IPS-18c (cell line): ENCODE results near the gene STUM.

ENCODE experiments used
- H3K4me3 ChIP-seq: 2 replicates; pipeline ENCODE4 v1.7.0; 2013; ENCODE audit warnings: low read depth, mild to moderate bottlenecking, low read length, moderate library complexity; ENCODE audit not compliant: insufficient read depth
- H3K9me3 ChIP-seq: one replicate; pipeline ENCODE4 v1.6.1; 2013; ENCODE audit warnings: mild to moderate bottlenecking, low read length, moderate library complexity; ENCODE audit not compliant: control insufficient read depth, insufficient read depth

The STUM gene

DNA sequence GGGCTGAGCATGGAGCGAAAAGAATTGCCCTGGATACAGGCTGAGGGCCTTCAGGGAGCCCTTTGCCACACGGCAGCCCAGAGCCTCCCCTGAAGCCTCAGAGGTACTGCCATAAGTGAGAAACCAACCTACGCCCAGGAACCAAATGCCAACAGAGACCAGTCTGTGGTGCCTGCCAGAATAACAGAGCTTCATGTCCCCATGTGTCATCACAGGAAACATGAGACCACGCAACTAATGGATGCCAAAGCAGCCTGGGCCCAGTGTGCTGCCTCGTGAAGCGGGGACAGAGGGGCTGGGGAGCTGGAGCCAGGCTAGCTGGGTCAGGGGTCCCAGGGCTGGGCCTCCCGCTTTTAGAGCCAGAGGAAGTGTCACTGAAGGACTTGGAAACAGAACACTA, 18.7 kb upstream of the STUM start:
- Histone ChIP-seq H3K9me3 (no peaks in the 10 kb centered on the region), H3K4me3 (no peak overlapping the region)

DNA sequence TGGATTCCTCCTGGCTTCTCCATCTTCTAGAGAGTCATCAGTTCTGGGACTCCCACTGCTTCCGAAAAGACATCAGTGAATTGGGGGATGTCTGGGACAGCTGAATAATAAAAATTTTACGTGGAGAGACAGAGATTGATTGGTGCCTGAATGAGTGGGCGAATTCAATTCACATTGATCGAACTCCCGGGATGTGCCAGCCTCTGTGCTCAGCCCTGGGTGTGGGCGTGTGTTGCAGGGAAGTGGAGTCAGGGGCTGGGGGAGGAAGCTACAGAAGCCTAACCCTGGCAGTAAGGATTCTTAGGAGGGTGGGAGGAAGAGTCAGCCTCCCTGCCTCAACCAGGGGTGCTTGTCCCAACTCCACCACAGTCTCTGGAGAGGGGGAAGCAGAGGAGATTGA, 18.0 kb upstream of the STUM start:
- H3K9me3 ChIP-seq = no peaks in the 10 kb centered on the region
- no peak overlapping the region for H3K4me3 ChIP-seq

DNA sequence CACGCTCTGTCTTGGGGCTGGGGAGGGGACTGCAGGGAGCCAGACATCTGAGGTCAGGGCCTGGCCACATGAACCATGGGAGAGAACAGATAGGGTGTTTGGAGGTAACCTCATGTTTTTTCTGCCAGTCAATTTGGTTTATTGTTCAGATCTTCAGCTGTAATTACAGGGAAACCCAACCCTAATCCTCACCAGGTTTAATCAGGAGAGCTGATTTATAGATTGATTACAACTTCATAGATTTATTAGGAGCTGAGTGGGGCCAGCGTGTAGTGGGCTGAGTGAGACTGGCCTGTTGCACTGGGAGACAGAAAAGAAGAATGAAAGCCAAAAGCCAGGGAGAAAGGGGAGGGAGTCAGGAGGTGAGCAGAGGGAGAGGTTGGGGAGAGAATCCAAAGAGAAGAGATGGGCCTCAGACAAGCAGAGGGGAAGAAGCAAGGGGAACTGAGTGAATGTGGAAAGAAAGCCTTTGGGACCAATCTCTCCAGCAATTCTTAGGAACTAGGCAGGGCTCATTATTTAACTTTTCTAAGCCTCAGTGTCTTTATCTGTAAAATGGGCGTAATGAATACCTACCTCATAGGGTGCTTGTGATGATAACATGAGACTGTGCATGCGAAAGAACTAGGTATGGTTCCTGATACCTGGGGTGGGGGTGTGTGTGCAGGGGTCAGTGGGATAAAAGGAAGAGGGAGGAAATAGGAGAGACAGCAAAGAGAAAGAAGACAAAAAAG, 17.0 kb upstream of the STUM start:
- Histone ChIP-seq H3K4me3 (no peak overlapping the region), H3K9me3 (no peaks in the 10 kb centered on the region)

DNA sequence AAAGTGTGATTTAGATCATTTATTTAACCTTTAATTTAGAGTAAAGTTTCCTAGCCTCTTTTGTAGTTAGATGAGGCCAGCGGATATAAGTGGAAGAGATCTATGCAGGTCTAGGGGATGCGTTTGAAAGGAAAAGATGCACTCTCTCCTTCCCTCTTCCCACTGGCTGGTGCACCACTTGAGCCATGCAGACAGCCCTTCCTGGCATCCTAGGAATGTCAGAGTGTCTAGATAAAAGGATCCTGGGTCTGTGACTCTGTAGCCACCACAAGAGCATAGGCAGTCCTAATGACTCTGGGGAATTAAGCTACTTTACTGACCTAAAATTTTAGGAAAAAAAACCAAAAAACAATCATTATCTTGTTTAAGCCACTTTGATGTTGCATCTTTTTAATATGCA, 16.0 kb upstream of the STUM start:
- Histone ChIP-seq H3K9me3 (no peaks in the 10 kb centered on the region), H3K4me3 (no peak overlapping the region)

DNA sequence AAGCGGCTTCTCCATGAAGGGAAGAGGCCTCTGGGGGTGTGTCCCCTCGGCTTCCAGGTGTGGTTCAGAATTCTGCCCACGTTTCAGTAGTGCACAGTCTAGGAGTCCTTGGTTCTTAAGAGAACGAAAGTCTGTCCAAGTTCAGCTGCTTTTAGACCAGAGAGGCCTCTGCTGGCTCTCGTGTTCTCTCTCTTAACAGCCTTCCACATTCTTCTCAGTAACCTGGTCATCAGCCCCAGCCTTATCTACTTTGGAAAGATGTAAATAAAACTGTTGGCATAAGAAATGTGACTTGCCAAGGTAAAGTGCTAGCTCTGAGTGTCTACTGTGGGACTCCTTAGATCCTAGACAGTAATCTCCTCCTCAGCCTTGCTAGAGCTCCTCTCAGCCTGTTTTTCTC, 15.3 kb upstream of the STUM start:
- Histone ChIP-seq H3K9me3 (no peaks in the 10 kb centered on the region), H3K4me3 (no peak overlapping the region)

DNA sequence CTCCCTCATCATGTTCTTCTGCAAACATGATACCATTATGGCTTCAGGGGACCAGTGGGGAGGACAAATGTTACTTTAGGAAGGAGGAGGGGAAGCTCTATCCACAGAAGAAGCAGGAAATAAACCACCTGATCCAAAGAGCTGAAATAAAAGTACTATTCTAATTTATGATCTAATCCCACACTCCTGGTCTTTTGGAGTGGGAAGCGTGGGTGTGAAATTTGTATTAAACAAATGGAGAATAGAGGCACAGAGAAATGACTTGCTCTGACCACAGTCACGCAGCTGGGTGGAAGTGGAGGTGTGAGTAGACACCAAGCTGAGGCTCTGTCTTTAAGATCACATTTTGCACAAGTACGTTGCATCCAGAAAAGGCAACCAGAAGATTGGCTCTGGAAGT, 14.5 kb upstream of the STUM start:
- no peaks in the 10 kb centered on the region for H3K9me3 ChIP-seq

DNA sequence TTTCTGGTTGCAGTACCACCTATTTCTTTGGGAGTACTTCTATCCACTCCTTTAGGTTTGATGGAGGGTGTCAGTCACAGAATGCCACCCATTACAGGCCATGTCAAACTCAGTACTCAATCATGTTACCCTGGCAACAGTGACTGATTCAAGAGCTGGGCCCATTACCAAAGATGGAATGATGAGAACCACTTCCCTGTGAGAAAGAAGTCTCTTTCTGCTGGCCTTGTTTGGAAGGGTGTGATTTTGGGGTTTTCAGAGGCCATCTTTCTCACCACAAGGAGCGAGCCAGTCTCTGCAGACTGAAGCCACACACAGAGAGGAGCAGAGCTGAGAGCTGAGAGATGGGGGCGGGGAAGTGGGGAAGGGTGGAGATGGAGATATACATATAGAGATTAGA, 13.9 kb upstream of the STUM start:
- H3K4me3 ChIP-seq = no peak overlapping the region
- H3K9me3 ChIP-seq = no peaks in the 10 kb centered on the region

More for the DNA sequence above, 14.5 kb upstream of the STUM start:
- no peak overlapping the region for H3K4me3 ChIP-seq

DNA sequence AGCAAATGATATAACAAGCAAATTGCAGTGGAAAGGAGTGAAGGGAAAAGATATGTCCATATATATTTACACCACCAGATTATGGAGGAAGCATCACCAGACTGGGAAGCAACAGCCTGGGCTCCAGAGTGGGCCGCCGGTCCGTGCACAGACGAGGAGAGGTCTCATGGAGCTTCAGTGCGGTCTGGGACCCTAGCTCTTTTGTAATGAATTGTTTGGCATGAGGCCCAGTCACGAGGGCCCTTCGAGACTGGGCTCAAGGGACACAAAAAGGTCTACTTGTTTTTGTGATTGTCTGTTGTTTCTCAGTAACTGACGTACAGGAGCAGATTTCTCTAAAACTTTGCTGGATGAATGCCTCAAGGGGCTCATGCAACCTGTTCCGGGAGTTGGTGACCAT, 12.9 kb upstream of the STUM start:
- H3K4me3 ChIP-seq = no peak overlapping the region
- no peaks in the 10 kb centered on the region for H3K9me3 ChIP-seq

DNA sequence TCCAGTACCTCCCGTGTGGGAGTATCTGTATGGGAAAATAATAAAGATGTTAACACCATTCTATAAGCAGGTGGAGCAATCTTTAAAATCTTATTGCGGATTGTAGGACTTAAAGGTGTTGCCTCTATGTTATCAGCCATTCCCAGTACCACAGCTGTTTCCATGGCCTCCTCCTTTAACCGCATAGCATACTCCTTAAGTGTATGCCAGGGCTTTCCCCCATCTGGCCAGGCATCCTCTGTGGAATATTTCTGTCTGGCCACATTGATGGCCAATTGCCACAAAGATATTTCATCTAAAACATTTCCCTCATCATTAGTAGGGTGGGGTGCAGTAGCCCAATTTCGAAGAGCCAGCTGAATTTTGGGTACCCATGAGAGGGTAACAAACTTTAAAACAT, 7.3 kb upstream of the STUM start:
- Histone ChIP-seq H3K4me3 (no peak overlapping the region), H3K9me3 (no peaks in the 10 kb centered on the region)

DNA sequence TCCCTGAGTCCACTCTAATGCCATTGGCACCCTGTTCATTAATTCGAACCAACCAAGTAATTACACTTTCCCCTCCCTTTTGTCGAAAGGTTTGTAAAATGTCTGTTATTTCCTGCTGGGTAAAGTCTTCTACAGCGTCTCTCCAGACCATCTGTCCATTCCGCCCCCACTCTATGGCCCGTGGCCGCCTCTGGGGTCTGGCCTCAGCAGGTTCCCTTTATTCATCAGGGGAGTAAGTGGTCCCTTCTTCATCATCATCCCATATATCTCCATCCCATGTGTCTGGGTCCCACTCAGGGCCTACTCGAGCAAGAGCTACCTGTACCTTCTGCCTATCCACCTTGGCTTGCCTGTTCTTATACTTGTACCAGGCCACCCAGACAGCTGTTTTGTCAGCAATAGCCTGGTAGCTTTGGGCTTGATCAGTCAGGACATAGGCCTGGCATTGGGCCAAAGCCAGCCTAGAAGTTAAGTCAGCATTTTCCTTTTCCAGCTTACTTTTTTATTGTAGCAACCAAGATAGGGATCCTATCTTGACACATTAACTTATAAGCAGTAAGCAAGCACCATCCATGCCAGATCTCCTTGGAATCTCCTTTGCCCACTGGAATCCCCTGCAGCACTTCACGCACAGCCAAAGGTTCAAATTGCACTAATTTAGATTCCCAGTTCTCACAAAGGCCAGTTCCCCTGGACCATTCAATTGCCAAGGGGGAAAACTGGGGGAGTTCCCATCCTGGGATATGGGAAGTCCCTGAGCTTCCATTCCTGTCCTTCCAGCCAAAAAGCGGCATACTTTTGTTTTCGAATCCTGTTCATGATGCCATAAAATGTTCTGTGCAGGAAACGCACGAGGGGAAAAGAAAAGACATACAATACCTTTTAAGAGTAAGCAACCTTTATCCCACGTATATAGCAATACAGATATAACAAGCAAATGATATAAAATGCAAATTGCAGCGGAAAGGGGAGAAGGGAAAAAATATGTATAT, 6.6 kb upstream of the STUM start:
- H3K4me3 ChIP-seq = no peak overlapping the region
- H3K9me3 ChIP-seq = no peaks in the 10 kb centered on the region

DNA sequence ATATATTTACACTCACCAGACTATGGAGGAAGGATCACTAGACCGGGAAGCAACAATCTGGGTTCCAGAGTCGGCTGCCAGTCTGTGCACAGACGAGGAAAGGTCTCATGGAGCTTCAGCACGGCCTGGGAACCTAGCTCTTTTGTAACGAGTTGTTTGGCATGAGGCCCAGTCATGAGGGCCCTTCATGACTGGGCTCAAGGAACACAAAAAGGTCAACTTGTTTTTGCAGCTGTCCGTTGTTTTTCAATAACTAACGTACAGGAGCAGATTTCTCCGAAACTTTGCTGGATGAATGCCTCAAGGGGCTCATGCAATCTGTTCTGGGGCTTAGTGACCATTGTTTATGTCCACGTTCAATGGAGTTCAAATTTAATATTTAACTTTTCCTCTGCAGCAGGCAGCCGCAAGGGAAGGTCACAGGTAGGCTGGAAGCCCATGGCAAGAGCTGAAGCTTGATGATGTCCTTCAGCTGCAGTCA, 5.9 kb upstream of the STUM start:
- no peaks in the 10 kb centered on the region for H3K9me3 ChIP-seq
- H3K4me3 ChIP-seq = no peak overlapping the region

DNA sequence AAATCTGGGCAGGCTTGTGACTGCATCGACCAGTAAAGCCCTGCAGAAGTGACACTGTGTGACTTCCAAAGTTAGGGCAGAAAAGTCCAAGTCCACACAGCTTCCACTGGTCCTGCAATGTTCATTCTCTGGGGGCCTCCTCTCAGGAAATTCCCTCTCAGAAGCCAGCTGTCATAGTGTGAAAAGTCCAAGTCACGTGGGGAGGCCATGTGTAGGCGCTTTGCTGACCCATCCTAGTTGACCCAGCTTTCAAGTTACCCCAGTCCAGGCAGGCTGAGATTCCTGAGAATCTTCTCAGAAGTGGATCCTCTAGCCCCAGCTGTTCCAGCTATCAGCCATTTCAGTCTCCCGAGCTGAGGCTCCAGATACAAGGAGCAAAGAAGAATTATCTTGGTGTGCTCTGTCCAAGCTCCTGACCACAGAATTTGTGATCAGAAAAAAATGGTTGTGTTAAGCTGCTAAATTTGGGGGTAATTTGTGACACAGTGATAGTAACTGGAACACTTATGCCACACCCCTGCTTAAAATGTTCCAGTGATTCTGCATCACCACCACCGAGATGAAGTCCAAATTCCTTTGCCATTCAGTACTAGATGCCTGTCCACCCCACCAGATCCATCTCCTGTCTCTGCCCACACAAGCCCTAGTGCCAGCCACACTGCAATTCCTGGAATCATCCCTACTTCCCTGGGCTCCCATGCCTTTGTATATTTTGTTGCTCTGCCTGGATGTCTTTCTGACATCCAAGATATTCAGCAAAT, 2.5 kb upstream of the STUM start:
- H3K9me3 ChIP-seq = peaks cover 4% of the 10 kb centered on the region

DNA sequence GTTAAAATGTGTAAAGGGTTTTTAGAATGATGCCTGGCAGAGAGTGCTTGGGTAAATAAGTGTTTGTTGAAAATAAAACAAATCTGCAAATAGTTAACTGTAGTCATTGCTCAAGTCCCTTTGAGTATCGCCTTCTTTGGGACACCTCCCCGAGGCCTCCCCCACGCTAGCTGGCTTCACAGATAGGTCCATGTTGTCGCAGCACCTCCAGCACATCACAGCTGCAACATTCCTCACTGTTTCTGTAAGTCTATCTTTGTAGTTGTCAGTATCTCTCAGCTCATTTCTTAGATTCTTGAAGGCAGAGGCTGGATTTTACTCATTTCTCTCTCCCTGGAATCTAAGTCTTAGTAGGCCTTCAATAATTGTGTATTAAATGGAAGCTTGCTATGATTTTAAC, 1.6 kb upstream of the STUM start:
- peaks cover 4% of the 10 kb centered on the region for H3K9me3 ChIP-seq
- H3K4me3 ChIP-seq = no peak overlapping the region

More for the DNA sequence above, 2.5 kb upstream of the STUM start:
- no peak overlapping the region for H3K4me3 ChIP-seq

DNA sequence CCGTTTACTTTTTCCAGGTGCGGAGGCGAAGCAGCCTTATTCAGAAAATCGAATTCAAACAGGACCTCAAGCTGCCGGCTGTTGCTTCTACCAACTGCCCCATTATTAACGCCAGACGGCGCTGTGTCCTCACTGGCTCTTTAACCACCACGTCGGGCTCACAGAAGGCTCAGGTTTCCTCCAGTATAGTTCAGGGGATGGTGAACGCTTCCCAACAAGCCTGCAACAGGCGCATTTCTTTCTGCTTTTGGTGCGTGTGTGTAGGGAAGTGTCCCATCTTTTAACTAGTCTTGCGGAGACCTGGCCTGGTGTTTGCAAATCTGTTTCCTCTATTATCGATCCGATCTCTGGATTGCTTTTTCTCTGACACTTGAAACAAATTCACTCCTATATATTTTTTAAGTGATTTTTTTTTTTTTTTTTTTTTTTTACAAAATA, 791 bp upstream of the STUM start:
- Histone ChIP-seq H3K4me3 (no peak overlapping the region), H3K9me3 (peaks cover 4% of the 10 kb centered on the region)

DNA sequence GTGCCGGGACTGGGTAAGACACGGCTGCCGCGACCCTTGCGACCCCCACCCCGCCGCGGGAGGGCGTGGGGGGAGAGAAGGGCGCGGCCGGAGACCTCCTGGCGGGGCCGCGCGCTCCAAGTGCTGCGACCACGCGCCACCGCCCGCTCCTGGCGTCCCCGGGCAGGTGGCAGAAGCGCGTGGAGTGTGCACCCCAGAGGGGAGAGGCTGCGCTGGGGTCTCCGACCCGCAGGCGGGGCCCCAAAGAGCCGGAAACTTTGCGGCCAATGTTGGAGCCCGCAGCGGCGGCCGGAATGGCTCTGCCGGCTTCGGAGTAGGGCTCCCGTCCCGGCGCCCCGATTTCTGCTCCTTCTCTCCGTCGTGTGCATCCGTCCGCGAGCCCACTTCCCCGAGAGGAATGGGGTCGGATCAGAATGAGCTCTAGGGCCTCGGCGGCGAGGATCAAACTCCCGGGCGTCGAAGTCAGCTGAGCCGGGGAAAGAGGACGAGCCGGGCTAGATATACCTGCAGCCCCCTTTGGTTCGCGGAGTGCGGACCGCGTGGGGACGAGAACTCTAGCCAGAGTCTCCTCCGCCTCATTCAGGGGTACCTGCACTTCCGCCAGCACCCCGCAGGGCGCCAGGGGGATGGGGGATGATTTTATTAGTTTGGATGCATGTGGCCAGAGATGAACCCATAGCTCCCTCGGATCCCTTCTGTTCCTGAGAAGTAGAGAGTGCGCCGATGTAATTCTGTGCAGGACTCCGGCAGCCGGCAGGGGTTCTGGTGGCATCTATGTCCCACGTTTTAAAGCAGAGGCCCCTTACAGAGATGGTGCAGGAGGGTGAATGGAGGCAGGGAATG, 751 bp downstream of the STUM start:
- H3K4me3 ChIP-seq = peak overlapping the region; percentile 50

DNA sequence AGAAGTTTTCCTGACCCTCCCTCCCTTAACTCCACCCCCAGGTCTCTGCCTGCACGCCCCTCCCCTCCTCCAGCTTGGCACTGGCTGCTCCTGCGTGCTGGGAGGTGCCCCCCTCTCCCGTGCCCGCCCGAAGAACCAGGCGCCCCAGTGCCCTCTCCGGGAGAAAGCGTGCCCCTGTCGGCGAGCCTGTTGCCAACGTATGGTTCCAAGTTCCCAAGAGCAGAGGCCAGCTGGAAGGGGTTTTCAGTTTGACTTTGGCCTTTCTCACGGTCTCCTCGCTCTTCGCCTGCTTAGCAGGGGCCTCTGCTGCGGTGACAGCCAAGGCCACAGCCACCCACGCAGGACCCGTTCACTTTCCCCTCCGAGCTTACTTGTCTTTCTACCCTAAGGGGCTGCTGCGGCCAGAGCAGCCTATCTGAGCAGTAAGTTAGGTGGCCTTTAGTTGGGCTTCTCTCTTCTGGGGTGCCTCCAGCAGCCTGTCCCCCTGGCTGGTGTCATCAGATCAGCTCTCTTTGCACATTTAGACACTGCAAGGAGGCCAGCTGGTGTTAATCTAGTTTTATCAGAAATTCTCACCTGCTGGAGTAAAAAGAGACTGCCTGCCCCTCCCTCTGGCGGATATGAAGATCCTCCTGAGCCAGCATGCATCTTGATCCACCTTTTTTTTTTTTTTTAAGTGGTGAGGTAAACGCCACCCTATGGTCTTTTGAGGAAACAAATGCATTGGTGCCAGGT, 1.5 kb downstream of the STUM start:
- peaks cover 4% of the 10 kb centered on the region for H3K9me3 ChIP-seq
- peak overlapping the region; percentile 50 for H3K4me3 ChIP-seq

More for the DNA sequence above, 751 bp downstream of the STUM start:
- peaks cover 4% of the 10 kb centered on the region for H3K9me3 ChIP-seq
